Neural cell (in vitro differentiated cells): ENCODE results near the gene GTF2F1. TPM values are rescaled to one million over a fixed set of nuclear protein-coding genes. Genes with fewer than 3 reads are reported as not detected.

ENCODE experiments used
- H2AFZ ChIP-seq: fragments of 200-600, 300-800 bp; sonication (generic), shearing (Covaris generic); 2 replicates; pipeline ENCODE4 v1.6.0; 2014; ENCODE audit warnings: low read depth, mild to moderate bottlenecking, antibody characterized with exemption, low read length, moderate library complexity
- H3F3A ChIP-seq: fragments of 200-600 bp; shearing (Covaris generic); 2 replicates; pipeline ENCODE4 v1.6.1; 2016; ENCODE audit warnings: mild to moderate bottlenecking, moderate library complexity, mixed read lengths, antibody characterized with exemption, low read length; ENCODE audit not compliant: insufficient read depth, poor library complexity, severe bottlenecking
- H3K27ac ChIP-seq: fragments of 200-600, 300-800 bp; sonication (generic), shearing (Covaris generic); 2 replicates; pipeline ENCODE4 v1.5.1; 2014; ENCODE audit warnings: mild to moderate bottlenecking, low read length, moderate library complexity
- H3K27me3 ChIP-seq: fragments of 300-800, 200-600 bp; sonication (generic), shearing (Covaris generic); 2 replicates; pipeline ENCODE4 v1.6.0; 2014; ENCODE audit warnings: mild to moderate bottlenecking, low read depth, low read length, moderate library complexity; ENCODE audit not compliant: insufficient read depth
- H3K36me3 ChIP-seq: fragments of 300-800, 200-600 bp; sonication (generic), shearing (Covaris generic); 2 replicates; pipeline ENCODE4 v1.5.1; 2014; ENCODE audit warnings: mild to moderate bottlenecking, antibody characterized with exemption, low read length, moderate library complexity; ENCODE audit not compliant: insufficient read depth
- H3K4me2 ChIP-seq: fragments of 300-800, 200-600 bp; sonication (generic), shearing (Covaris generic); 2 replicates; pipeline ENCODE4 v1.6.0; 2014; ENCODE audit warnings: mild to moderate bottlenecking, low read length
- H3K4me3 ChIP-seq: fragments of 300-800, 200-600 bp; sonication (generic), shearing (Covaris generic); 2 replicates; pipeline ENCODE4 v1.5.1; 2014; ENCODE audit warnings: mild to moderate bottlenecking, low read length, moderate library complexity
- H3K79me2 ChIP-seq: fragments of 200-600 bp; shearing (Covaris generic); replicated peaks from 2 replicates; pipeline ENCODE4 v1.6.0; 2014; ENCODE audit warnings: mild to moderate bottlenecking, low read length, moderate library complexity; ENCODE audit not compliant: insufficient read depth
- H3K9ac ChIP-seq: fragments of 300-800, 200-600 bp; sonication (generic), shearing (Covaris generic); 2 replicates; pipeline ENCODE4 v1.6.1; 2016; ENCODE audit warnings: mild to moderate bottlenecking, low read length, mixed read lengths
- H3K9me2 ChIP-seq: fragments of 200-600 bp; shearing (Covaris generic); 2 replicates; pipeline ENCODE4 v1.6.1; 2016; ENCODE audit warnings: mild to moderate bottlenecking, low read length, mixed read lengths; ENCODE audit not compliant: insufficient read depth
- H3K9me3 ChIP-seq: fragments of 200-600, 300-800 bp; sonication (generic), shearing (Covaris generic); 2 replicates; pipeline ENCODE4 v1.6.1; 2016; ENCODE audit warnings: mild to moderate bottlenecking, mixed run types, low read length, moderate library complexity, mixed read lengths
- H4K20me1 ChIP-seq: fragments of 200-600 bp; shearing (Covaris generic); 2 replicates; pipeline ENCODE4 v1.6.1; 2016; ENCODE audit warnings: mild to moderate bottlenecking, mixed run types; ENCODE audit not compliant: insufficient read depth
- EP300 ChIP-seq: fragments of 450-650 bp; conservative IDR thresholded peaks from 2 replicates; pipeline ENCODE4 v1.6.1; 2014; ENCODE audit warnings: antibody characterized with exemption, mild to moderate bottlenecking, moderate library complexity; ENCODE audit not compliant: poor library complexity, severe bottlenecking
- EZH2 ChIP-seq: fragments of 200-600, 300-800 bp; shearing (Covaris generic), sonication (generic); IDR thresholded peaks from 2 replicates; pipeline ENCODE4 v1.6.1; 2014; ENCODE audit warnings: antibody characterized with exemption, low read length, borderline replicate concordance, mild to moderate bottlenecking; ENCODE audit not compliant: insufficient read depth, poor library complexity, severe bottlenecking
- MXI1 ChIP-seq: fragments of 450-650 bp; conservative IDR thresholded peaks from 2 replicates; pipeline ENCODE4 v1.6.1; 2014; ENCODE audit warnings: antibody characterized with exemption, mild to moderate bottlenecking; ENCODE audit not compliant: poor library complexity, severe bottlenecking
- POLR2AphosphoS5 ChIP-seq: IDR thresholded peaks from 2 replicates; pipeline ENCODE4 v1.6.1; 2012
- RAD21 ChIP-seq: fragments of 450-650 bp; conservative IDR thresholded peaks from 2 replicates; pipeline ENCODE4 v1.6.1; 2014; ENCODE audit warnings: antibody characterized with exemption, mild to moderate bottlenecking, moderate library complexity
- SMC3 ChIP-seq: fragments of 450-650 bp; conservative IDR thresholded peaks from 2 replicates; pipeline ENCODE4 v1.6.1; 2014; ENCODE audit warnings: antibody characterized with exemption, mild to moderate bottlenecking, moderate library complexity; ENCODE audit not compliant: poor library complexity
- TAF1 ChIP-seq: IDR thresholded peaks from 2 replicates; pipeline ENCODE4 v1.6.1; 2012; ENCODE audit warnings: low read depth
- polyA plus RNA-seq: library from polyadenylated mRNA; depleted of rRNA; stranded (reverse); fragments of >200 nt; gene quantifications from 2 replicates; pipeline ENCODE4 v1.2.3, GENCODE V29; 2014
- TF ChIP-seq, protein P1 (sequence below): fragments of 450-650 bp; IDR thresholded peaks from 2 replicates; pipeline ENCODE4 v1.5.1; 2014; ENCODE audit warnings: antibody characterized with exemption, mild to moderate bottlenecking, moderate library complexity; ENCODE audit not compliant: poor library complexity, severe bottlenecking
- TF ChIP-seq, protein P2 (sequence below): IDR thresholded peaks from 2 replicates; pipeline ENCODE4 v1.6.1; 2012; ENCODE audit warnings: borderline replicate concordance

The GTF2F1 gene
- polyA plus RNA-seq, 1 donor from 2014 or later: 53.9 TPM

DNA sequence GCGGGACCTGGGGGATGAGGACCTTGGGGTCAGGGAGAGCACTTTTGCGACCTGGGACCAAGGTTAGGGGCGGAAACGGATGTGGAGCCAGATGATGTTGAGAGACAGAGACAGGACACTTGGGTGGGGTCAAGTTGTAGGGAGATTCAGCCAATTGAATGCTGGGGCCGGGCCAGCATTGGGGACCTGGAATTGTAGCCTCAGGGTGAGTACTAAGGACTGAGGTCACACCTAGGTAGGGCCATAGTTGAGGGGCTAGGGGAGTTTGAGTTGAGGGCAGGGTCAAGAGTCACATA is 19.2 kb downstream of the GTF2F1 start:
- H3K27ac ChIP-seq: peak overlapping the region; percentile 97
- TF ChIP-seq RAD21 (no peak), MXI1 (no peak), EZH2 (no peak), TAF1 (no peak), EP300 (no peak), SMC3 (no peak), POLR2AphosphoS5 (no peak)
- TF ChIP-seq, protein P1, sequence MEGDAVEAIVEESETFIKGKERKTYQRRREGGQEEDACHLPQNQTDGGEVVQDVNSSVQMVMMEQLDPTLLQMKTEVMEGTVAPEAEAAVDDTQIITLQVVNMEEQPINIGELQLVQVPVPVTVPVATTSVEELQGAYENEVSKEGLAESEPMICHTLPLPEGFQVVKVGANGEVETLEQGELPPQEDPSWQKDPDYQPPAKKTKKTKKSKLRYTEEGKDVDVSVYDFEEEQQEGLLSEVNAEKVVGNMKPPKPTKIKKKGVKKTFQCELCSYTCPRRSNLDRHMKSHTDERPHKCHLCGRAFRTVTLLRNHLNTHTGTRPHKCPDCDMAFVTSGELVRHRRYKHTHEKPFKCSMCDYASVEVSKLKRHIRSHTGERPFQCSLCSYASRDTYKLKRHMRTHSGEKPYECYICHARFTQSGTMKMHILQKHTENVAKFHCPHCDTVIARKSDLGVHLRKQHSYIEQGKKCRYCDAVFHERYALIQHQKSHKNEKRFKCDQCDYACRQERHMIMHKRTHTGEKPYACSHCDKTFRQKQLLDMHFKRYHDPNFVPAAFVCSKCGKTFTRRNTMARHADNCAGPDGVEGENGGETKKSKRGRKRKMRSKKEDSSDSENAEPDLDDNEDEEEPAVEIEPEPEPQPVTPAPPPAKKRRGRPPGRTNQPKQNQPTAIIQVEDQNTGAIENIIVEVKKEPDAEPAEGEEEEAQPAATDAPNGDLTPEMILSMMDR: no peak
- TF ChIP-seq, protein P2, sequence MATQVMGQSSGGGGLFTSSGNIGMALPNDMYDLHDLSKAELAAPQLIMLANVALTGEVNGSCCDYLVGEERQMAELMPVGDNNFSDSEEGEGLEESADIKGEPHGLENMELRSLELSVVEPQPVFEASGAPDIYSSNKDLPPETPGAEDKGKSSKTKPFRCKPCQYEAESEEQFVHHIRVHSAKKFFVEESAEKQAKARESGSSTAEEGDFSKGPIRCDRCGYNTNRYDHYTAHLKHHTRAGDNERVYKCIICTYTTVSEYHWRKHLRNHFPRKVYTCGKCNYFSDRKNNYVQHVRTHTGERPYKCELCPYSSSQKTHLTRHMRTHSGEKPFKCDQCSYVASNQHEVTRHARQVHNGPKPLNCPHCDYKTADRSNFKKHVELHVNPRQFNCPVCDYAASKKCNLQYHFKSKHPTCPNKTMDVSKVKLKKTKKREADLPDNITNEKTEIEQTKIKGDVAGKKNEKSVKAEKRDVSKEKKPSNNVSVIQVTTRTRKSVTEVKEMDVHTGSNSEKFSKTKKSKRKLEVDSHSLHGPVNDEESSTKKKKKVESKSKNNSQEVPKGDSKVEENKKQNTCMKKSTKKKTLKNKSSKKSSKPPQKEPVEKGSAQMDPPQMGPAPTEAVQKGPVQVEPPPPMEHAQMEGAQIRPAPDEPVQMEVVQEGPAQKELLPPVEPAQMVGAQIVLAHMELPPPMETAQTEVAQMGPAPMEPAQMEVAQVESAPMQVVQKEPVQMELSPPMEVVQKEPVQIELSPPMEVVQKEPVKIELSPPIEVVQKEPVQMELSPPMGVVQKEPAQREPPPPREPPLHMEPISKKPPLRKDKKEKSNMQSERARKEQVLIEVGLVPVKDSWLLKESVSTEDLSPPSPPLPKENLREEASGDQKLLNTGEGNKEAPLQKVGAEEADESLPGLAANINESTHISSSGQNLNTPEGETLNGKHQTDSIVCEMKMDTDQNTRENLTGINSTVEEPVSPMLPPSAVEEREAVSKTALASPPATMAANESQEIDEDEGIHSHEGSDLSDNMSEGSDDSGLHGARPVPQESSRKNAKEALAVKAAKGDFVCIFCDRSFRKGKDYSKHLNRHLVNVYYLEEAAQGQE: no peak

DNA sequence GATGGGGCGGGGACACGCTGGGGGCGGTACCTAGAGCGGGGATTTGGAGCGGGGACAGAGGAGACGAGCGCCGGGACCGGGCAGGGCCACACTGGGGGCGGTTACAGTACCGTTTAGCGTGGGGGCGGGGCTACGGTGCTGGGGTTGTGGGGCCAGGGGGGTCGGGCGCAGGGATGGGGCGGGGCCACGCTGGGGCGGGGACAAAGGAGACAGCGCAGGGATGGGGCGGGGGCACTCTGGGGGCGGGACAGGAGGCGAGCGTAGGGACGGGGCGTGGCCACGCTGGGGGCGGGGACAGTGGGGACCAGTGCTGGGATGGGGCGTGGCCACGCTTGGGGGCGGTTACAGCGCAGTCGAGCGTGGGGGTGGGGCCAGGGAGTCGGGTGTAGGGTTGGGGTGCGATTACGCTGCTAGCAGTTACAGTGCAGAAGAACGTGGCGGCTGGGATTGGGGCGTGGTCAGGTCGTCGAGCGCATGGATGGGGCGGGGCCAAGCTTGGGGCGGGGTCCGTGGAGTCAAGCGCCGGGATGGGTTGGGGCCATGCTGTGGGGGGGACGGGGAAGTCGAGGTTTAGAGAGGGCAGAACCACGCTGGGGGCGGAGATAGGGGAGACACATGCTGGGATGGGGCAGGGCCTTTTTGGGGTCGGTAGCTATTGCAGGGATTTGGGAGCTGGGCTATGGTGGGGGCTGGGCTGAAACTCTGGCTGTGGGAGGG is 19.7 kb downstream of the GTF2F1 start:
- H3K9me3 ChIP-seq: no peaks in the 10 kb centered on the region
- no peaks in the 10 kb centered on the region for H3F3A ChIP-seq
- no peaks in the 10 kb centered on the region for H4K20me1 ChIP-seq
- peak overlapping the region; percentile 73 for H3K4me2 ChIP-seq
- H3K36me3 ChIP-seq: no peaks in the 10 kb centered on the region
- H3K9ac ChIP-seq: peak overlapping the region; percentile 94
- H2AFZ ChIP-seq: peak overlapping the region; percentile 32
- H3K79me2 ChIP-seq: no peaks in the 10 kb centered on the region
- TF ChIP-seq EZH2: no peak
- peak; percentile 36 for TF ChIP-seq MXI1
- no peaks in the 10 kb centered on the region for H3K27me3 ChIP-seq
- no peaks in the 10 kb centered on the region for H3K9me2 ChIP-seq
- peak overlapping the region; percentile 78 for H3K4me3 ChIP-seq
- peak overlapping the region; percentile 97 for H3K27ac ChIP-seq

More for the DNA sequence above, 19.2 kb downstream of the GTF2F1 start:
- no peaks in the 10 kb centered on the region for H3K36me3 ChIP-seq
- no peaks in the 10 kb centered on the region for H3K9me2 ChIP-seq
- H3K9ac ChIP-seq: peak overlapping the region; percentile 94
- no peaks in the 10 kb centered on the region for H3K9me3 ChIP-seq
- no peak overlapping the region for H2AFZ ChIP-seq
- peak overlapping the region; percentile 73 for H3K4me2 ChIP-seq
- H3K79me2 ChIP-seq: no peaks in the 10 kb centered on the region
- no peaks in the 10 kb centered on the region for H3K27me3 ChIP-seq
- no peaks in the 10 kb centered on the region for H3F3A ChIP-seq
- no peaks in the 10 kb centered on the region for H4K20me1 ChIP-seq
- peak overlapping the region; percentile 78 for H3K4me3 ChIP-seq
